Kidney capillary endothelial cell (primary cell): Measurements from ENCODE around the gene ELOVL1.

Experiments
- DNase-seq: peaks from one replicate; pipeline ENCODE4 v3.0.0-alpha.2; 2018; ENCODE audit warnings: low spot score

ELOVL1 gene

GRCh38 chr1:43327549-43328292 is 40.1 kb downstream of the ELOVL1 start:
- DNase-seq: no peak

GRCh38 chr1:43325381-43325780 is 42.4 kb downstream of the ELOVL1 start:
- no peak for DNase-seq

DNA sequence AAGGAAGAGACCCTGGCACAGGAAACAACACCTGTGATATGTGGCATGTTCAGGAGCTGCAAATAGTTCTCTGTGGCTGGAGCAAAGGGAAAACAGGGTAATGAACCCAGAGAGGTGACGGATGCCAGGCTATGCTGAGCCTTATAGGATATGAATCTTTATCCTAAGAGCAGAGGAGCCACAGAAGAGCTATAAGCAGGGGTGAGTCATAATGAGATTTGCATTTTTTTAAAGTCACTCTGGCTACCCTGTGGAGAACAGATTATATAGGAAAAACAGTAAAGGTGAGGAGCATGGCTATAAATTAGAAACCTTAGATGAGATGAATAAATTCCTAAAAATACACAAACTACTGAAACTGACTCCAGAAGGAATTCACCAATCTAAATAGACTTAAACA is 43.0 kb downstream of the ELOVL1 start:
- DNase-seq: no peak

GRCh38 chr1:43322506-43322905 is 45.3 kb downstream of the ELOVL1 start:
- no peak for DNase-seq

DNA sequence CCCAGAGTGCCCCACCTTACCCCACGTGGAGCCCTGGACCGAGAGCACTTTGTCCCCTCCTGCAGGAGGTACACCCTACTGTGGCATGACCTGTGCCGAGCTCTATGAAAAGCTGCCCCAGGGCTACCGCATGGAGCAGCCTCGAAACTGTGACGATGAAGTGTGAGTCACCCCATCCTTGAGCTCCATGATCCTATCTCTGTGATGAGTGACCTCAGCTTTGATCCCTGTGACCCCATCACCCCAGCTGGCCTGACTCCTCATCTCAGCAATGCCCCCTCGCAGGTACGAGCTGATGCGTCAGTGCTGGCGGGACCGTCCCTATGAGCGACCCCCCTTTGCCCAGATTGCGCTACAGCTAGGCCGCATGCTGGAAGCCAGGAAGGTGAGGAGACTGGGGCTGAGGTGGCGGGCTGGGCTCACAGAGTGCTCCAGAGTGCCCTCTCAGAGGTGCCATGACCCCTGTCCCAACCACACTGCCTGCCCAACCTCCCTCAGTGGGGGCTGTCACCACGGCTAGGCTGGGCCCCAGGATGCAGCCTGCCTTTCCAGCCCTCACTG is 46.4 kb downstream of the ELOVL1 start:
- no peak for DNase-seq

DNA sequence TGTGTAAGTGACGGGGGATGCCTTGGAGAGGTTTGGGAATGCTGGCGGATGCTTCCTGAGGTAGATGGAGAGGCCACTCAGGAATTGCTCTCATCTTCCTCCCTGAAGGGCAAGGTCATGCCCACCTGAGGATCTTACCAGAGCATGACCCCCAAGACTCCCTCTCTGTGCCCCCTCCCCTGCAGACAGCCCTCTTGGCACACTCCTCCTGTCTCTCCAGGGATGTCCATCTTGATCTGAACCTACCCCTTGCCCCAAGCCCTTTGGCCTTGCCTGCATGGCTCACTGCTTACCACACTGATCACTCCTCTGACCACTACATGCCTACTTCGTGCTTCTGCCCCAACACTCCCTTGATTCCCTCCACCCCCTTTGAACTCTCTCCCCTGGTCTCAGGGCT is 48.0 kb downstream of the ELOVL1 start:
- DNase-seq: no peak

- DNase-seq: no peak
Measured at GRCh38 chr1:43319288-43319687, 48.5 kb downstream of the ELOVL1 start.

DNA sequence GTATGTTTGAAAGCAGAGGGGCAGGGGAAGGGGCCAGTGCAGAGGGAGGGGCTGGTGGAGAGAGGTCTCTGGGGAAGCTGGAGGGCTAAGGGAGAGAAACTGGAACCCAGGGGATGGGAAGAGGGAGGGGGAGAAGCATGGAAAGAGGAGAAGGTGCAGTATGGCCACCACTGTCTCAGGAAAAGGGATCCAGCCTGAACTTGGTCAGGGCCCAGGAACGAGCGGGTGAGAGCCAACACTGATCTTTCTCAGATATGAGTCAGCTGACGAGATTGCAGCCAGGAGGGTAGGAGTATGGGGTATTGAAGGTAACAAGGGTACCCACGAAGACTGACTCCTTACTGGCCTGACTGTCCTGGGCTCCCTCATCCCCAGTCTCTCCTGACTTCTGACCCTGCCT is 49.0 kb downstream of the ELOVL1 start:
- DNase-seq: no peak

GRCh38 chr1:43317817-43318471 is 49.9 kb downstream of the ELOVL1 start:
- no peak for DNase-seq

DNA sequence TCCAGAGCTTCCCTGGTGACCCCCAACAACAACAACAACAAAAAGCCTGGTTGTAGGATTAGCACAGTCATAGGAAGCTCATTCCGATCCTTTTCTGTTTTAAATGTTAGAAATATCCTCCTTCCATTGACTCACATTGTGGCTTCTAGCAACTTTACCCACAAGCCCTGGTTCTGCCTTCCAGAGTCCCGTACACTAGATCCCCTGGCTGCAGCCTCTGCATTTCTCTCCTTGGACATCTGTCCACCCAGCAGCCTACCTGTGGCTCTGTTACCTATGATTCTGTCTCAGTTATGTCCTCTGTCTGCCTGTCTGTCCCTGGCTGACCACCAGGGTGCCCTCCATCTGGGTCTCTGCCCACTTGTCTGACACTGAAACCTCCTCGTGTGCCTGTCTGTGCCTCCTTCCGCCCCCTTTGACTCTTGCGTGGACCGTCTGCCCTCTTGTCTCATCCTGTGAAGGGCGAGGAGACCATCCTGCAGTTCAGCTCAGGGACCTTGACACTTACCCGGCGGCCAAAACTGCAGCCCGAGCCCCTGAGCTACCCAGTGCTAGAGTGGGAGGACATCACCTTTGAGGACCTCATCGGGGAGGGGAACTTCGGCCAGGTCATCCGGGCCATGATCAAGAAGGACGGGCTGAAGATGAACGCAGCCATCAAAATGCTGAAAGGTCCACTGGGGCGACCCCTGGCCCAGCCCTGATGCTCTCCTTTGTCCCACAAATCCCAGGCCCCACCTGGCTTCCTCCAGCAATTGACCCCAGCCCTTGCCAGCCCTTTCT is 50.9 kb downstream of the ELOVL1 start:
- no peak for DNase-seq

- no peak for DNase-seq
Measured at GRCh38 chr1:43315963-43316737, 51.7 kb downstream of the ELOVL1 start.

DNA sequence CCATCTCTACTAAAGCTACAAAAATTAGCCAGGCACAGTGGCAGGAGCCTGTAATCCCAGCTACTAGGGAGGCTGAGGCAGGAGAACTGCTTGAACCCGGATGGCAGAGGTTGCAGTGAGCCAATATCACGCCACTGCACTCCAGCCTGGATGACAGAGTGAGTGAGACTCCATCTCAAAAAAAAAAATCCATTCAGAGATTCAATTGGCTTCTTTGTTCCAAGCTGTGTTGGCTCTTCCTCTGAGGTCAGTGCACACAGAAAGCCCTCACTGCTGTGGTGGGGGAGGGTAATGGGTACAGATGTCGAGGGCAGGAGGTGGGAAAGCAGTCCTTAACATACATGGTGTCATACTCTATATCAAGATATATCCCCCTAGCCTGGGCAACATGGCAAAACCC is 52.3 kb downstream of the ELOVL1 start:
- DNase-seq: no peak

GRCh38 chr1:43314233-43314632 is 53.6 kb downstream of the ELOVL1 start:
- DNase-seq: no peak

GRCh38 chr1:43313771-43314170 is 54.0 kb downstream of the ELOVL1 start:
- no peak for DNase-seq
